Mesothelial cell of epicardium (in vitro differentiated cells): ENCODE data around the gene AKNAD1. TPM values are rescaled to one million over a fixed set of nuclear protein-coding genes. Genes with fewer than 3 reads are reported as not detected.

ENCODE experiments used
- DNase-seq, 2 experiments: peaks; one replicate each; pipeline ENCODE4 v3.0.0; 2021; ENCODE audit warnings: low spot score in 2 of 2; ENCODE audit not compliant: unreplicated experiment in 2 of 2
- H3K27ac Mint-ChIP-seq: 2 replicates; pipeline ENCODE4 v1.8.0; 2021; ENCODE audit warnings: mixed read lengths
- H3K27me3 Mint-ChIP-seq: 2 replicates; pipeline ENCODE4 v1.8.0; 2021; ENCODE audit warnings: low read depth, mixed read lengths
- H3K36me3 Mint-ChIP-seq: 2 replicates; pipeline ENCODE4 v1.8.0; 2021; ENCODE audit warnings: mixed read lengths
- H3K4me1 Mint-ChIP-seq: 2 replicates; pipeline ENCODE4 v1.8.0; 2021; ENCODE audit warnings: mixed read lengths
- H3K4me3 Mint-ChIP-seq: 2 replicates; pipeline ENCODE4 v1.8.0; 2021; ENCODE audit warnings: mild to moderate bottlenecking, moderate library complexity, mixed read lengths
- H3K9me3 Mint-ChIP-seq: 2 replicates; pipeline ENCODE4 v1.8.0; 2021; ENCODE audit warnings: mixed read lengths
- CTCF ChIP-seq: fragments of 200-600 bp; sonication (generic); IDR thresholded peaks from one replicate; pipeline ENCODE4 v1.5.0; 2021; ENCODE audit warnings: antibody characterized with exemption; ENCODE audit not compliant: unreplicated experiment
- total RNA-seq: library from RNA; stranded (reverse); gene quantifications from 3 replicates; pipeline ENCODE4 v1.2.1, GENCODE V29; 2021

AKNAD1 gene
- total RNA-seq, 1 donor from 2014 or later: not detected

DNA sequence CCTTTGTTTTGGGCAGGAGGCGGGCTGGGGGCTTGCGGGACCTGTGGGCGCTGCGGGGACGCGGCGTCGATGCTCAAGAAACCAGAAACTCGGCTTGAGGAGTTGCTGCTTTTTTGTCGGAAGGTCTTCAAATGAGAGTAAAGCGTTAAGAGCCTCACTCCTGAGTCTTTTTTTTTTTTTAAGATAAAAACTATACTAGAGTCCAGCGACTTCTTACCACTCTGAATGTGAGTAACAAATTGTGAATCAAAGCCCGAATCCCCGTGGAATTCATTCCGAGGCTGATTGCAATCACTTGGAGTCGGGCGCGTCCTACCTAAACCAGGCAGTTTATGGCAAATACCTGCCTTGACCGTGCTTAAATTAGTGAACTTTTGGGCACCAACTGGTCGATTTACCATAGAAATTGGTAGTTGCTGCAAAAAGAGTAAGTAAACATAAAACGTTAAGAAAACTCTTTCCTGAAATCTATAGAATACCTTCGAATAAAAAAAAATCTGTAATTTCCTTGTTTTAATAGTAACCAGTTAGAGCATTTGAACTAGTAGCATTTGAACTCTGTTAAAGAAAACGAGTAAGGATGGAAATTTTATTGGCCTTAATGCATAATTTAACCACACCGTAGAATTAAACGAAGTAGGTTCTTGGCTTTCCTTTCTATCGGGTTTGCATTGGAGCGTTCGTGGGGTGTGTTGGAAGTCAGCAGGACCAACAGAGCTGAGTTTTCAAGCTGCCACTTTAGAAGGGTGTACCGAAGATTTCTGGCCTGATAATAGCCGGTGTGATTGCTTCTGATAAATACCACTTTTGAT lies 20.7 kb upstream of the AKNAD1 start:
- no peak for DNase-seq
- peaks cover 9% of the 10 kb centered on the region for H3K4me1 Mint-ChIP-seq
- no peaks in the 10 kb centered on the region for H3K36me3 Mint-ChIP-seq
- H3K27me3 Mint-ChIP-seq: no peaks in the 10 kb centered on the region
- peak overlapping the region; percentile 93 for H3K4me3 Mint-ChIP-seq
- no peaks in the 10 kb centered on the region for H3K9me3 Mint-ChIP-seq
- TF ChIP-seq CTCF: no peak
- peak overlapping the region; percentile 64 for H3K27ac Mint-ChIP-seq

DNA sequence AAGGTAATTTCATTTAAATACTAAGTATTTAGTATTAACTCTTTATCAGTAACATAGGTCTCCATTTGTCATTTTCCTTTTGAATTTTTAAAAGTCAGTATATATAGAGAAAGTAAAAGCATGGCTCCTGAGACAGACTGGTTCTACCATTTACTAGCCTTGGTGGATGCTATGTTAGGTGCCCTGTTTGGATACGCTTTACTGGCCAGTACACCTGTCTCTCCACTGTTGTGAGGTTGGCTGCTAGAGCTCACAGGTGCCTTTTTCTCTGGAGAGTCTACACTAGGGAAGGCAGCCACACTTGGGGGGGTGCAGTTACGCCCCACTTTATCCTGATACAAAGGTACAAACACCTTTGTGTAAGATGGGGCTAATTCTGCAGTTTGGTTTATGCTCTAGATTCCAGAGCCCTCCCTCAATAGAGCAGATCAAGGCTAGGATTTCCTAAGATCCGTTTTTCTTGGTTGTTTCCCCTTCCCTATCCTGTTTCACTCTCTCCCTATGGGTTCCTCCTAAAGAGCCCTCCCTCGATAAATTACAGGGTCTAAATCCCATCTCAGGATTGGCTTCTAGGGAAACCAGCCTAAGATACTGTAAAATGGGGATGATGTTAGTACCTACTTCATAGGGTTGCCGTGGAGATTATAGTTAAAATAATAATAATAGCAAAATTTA lies 14.3 kb upstream of the AKNAD1 start:
- DNase-seq: no peak
- Mint-ChIP-seq H3K27ac (no peak overlapping the region), H3K4me1 (no peaks in the 10 kb centered on the region), H3K27me3 (peaks cover 5% of the 10 kb centered on the region), H3K9me3 (no peaks in the 10 kb centered on the region), H3K36me3 (no peaks in the 10 kb centered on the region), H3K4me3 (no peak overlapping the region)
- TF ChIP-seq CTCF: no peak

GRCh38 chr1:108865316-108865910 lies 8.5 kb upstream of the AKNAD1 start:
- DNase-seq: no peak
- peaks cover 7% of the 10 kb centered on the region for H3K4me1 Mint-ChIP-seq
- H3K27me3 Mint-ChIP-seq: peaks cover 5% of the 10 kb centered on the region
- H3K9me3 Mint-ChIP-seq: no peaks in the 10 kb centered on the region
- no peaks in the 10 kb centered on the region for H3K36me3 Mint-ChIP-seq
- H3K27ac Mint-ChIP-seq: no peak overlapping the region
- TF ChIP-seq CTCF: no peak
- no peak overlapping the region for H3K4me3 Mint-ChIP-seq

DNA sequence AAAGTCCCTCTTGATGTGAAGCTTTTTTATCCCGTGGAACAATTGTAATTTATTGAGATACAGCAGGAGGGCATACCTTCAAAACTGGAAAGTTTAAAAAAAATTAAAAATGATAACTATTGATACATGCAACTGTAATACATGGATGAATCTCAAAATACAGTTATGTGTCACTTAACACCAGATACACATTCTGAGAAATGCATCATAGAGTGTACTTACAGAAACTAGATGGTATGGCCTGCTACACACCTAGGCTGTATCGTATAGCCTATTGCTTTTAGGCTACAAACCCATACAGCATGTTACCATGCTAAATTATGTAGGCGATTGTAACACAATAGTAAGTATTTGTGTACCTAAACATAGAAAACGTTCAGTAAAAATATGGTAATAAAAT lies 7.1 kb upstream of the AKNAD1 start:
- no peaks in the 10 kb centered on the region for H3K9me3 Mint-ChIP-seq
- peaks cover 5% of the 10 kb centered on the region for H3K27me3 Mint-ChIP-seq
- peaks cover 7% of the 10 kb centered on the region for H3K4me1 Mint-ChIP-seq
- H3K4me3 Mint-ChIP-seq: no peak overlapping the region
- H3K27ac Mint-ChIP-seq: no peak overlapping the region
- no peaks in the 10 kb centered on the region for H3K36me3 Mint-ChIP-seq
- no peak for DNase-seq
- no peak for TF ChIP-seq CTCF

DNA sequence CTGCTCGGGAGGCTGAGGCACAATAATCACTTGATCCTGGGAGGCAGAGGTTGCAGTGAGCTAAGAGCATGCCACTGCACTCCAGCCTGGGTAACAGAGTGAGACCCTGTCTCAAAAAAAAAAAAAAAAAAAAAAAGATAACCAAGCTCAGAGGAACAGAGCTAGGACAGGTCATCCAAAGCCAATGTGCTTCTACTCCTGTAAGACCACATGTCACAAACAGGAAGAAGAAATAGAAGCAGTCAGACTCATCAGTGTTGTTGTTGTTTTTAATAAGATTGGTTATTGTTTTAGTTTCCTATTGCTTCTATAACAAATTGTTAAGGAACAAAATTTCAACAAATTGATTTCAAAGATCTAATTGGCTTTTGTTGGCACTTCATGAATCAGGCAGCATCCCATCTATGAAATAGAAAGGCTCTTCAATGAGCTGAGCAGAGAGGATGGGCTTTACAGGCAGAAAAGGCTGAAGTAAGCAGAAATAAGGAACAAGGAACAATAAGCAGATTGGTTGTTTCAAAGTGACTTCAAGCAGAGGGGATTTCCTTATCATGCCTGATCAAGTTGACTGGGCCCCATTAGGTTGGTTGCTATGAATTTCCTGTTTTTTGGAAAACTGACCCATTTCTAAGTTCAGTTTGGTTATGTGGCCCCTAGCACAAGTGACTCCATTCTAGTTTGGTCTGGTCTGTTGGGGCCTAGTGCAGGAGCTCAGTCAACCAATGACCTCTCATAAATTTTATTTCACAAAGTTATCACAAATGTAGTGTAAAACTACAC lies 6.0 kb upstream of the AKNAD1 start:
- no peak for TF ChIP-seq CTCF
- Mint-ChIP-seq H3K27ac (no peak overlapping the region), H3K4me1 (peaks cover 7% of the 10 kb centered on the region), H3K4me3 (no peak overlapping the region), H3K36me3 (no peaks in the 10 kb centered on the region), H3K9me3 (no peaks in the 10 kb centered on the region), H3K27me3 (peaks cover 3% of the 10 kb centered on the region)
- DNase-seq: no peak
